K562 (cell line): Measurements from ENCODE around the gene ASS1. TPM values are rescaled to one million over a fixed set of nuclear protein-coding genes. Genes with fewer than 3 reads are reported as not detected.
A peak's percentile ranks its signal among the peaks of the same experiment; 100 is the strongest.

Experiments
- ATAC-seq: fragments of 200-7000 bp; cut with Tn5 transposase; 3 replicates; pipeline ENCODE4 v1.9.1; 2020; ENCODE audit warnings: moderate library complexity
- BruUV-seq: library from RNA; stranded (reverse); fragments of 400-500 nt; replicated peaks from 2 replicates; lab custom pipeline; 2021; lab: Mats Ljungman, UMichigan
- CTCF ChIA-PET: fragments of 300-600 bp; formaldehyde crosslinking; extraction: SDS; loops from one replicate; lab custom pipeline; 2021; ENCODE audit warnings: low intra/inter-chr PET ratio; lab: Yijun Ruan, JAX
- POLR2A ChIA-PET: fragments of 300-600, 350-650 bp; sonication (Branson Sonifier 250); formaldehyde crosslinking; extraction: SDS; loops from one replicate; lab custom pipeline; 2021; ENCODE audit warnings: antibody characterized with exemption, inconsistent platforms; lab: Yijun Ruan, JAX
- DNase-seq, 4 experiments: peaks; one replicate each; pipeline versions ENCODE4 v3.0.0 to v3.0.0-alpha.2; 2011 to 2018; ENCODE audit warnings: low spot score in 3 of 4, mixed read lengths in 3 of 4; ENCODE audit errors: extremely low read depth in 1 of 4
- FAIRE-seq: peaks from 2 replicates; lab custom pipeline; 2011; peaks lifted over from hg19 to GRCh38; lab: Jason Lieb, UNC
- H2AFZ ChIP-seq: 2 replicates; pipeline ENCODE4 v1.6.0; 2011; ENCODE audit warnings: low read depth, low read length, control low read depth, inconsistent platforms
- H3K27ac ChIP-seq: fragments of 200-600 bp; 3 replicates; pipeline ENCODE4 v1.8.0; 2011; ENCODE audit warnings: low read depth, mild to moderate bottlenecking, control low read depth, inconsistent platforms, low read length, moderate library complexity, mixed read lengths; ENCODE audit errors: extremely low read depth
- H3K27me3 ChIP-seq, 2 experiments: fragments of 300-600 bp in 1 of 2; 2 replicates in 1 of 2; 3 replicates in 1 of 2; pipeline versions ENCODE4 v1.6.0 to v1.8.0; 2011; ENCODE audit warnings: inconsistent platforms in 2 of 2, low read length in 2 of 2, mild to moderate bottlenecking in 1 of 2, mixed read lengths in 1 of 2, moderate library complexity in 1 of 2; ENCODE audit not compliant: control insufficient read depth in 2 of 2, insufficient read depth in 2 of 2
- H3K36me3 ChIP-seq: fragments of 300-600 bp; 3 replicates; pipeline ENCODE4 v1.8.0; 2011; ENCODE audit warnings: mild to moderate bottlenecking, low read length, inconsistent platforms; ENCODE audit not compliant: control insufficient read depth, insufficient read depth
- H3K4me1 ChIP-seq, 2 experiments: fragments of 200-600 bp in 1 of 2; replicated peaks in 1 of 2; 2 replicates in 1 of 2; 3 replicates in 1 of 2; pipeline versions ENCODE4 v1.5.1 to v1.8.0; 2011; ENCODE audit warnings: inconsistent platforms in 2 of 2, low read length in 2 of 2, mild to moderate bottlenecking in 1 of 2, mixed read lengths in 1 of 2, moderate library complexity in 1 of 2; ENCODE audit not compliant: control insufficient read depth in 2 of 2, insufficient read depth in 2 of 2
- H3K4me2 ChIP-seq: 2 replicates; pipeline ENCODE4 v1.6.1; 2011; ENCODE audit warnings: low read length, control low read depth, inconsistent platforms, mixed read lengths; ENCODE audit not compliant: insufficient read depth
- H3K4me3 ChIP-seq: fragments of 200-600 bp; sonication (generic), shearing (Covaris generic); 2 replicates; pipeline ENCODE4 v1.5.1; 2016; ENCODE audit warnings: control low read depth, inconsistent platforms
- H3K79me2 ChIP-seq: fragments of 200-600 bp; 3 replicates; pipeline ENCODE4 v1.8.0; 2011; ENCODE audit warnings: low read length, inconsistent platforms; ENCODE audit not compliant: control insufficient read depth, insufficient read depth
- H3K9ac ChIP-seq, 2 experiments: 2 replicates each; pipeline versions ENCODE4 v1.6.0 to v1.6.1; 2011; ENCODE audit warnings: low read depth in 2 of 2, low read length in 2 of 2, control low read depth in 1 of 2, inconsistent platforms in 1 of 2, mild to moderate bottlenecking in 1 of 2, mixed read lengths in 1 of 2; ENCODE audit not compliant: insufficient read depth in 1 of 2
- H3K9me1 ChIP-seq: one replicate; pipeline ENCODE4 v1.6.0; 2011; ENCODE audit warnings: inconsistent platforms, mild to moderate bottlenecking, low read length, moderate library complexity; ENCODE audit not compliant: control insufficient read depth, insufficient read depth
- H3K9me3 ChIP-seq: replicated peaks from 2 replicates; pipeline ENCODE4 v1.5.1; 2011; ENCODE audit warnings: low read depth, low read length, inconsistent platforms; ENCODE audit not compliant: control insufficient read depth, insufficient read depth
- H4K20me1 ChIP-seq: replicated peaks from 2 replicates; pipeline ENCODE4 v1.6.1; 2011; ENCODE audit warnings: low read length, inconsistent platforms, mixed read lengths; ENCODE audit not compliant: control insufficient read depth, insufficient read depth
- ARNT ChIP-seq, 2 experiments: fragments of 450-650 bp; IDR thresholded peaks; 2 replicates each; pipeline ENCODE4 v1.6.1; 2016; ENCODE audit warnings: mild to moderate bottlenecking in 1 of 2
- FOXA3 ChIP-seq, 2 experiments: fragments of 450-650 bp in 1 of 2; sonication (generic) in 1 of 2; formaldehyde crosslinking; IDR thresholded peaks in 1 of 2; conservative IDR thresholded peaks in 1 of 2; 2 replicates each; pipeline versions ENCODE4 v1.4.0 to v1.8.0; 2020 to 2022; ENCODE audit warnings: mild to moderate bottlenecking in 2 of 2, missing genetic modification reagents in 1 of 2
- GATAD2A ChIP-seq: fragments of 450-650 bp; IDR thresholded peaks from 2 replicates; pipeline ENCODE4 v1.6.1; 2017
- HSF4 ChIP-seq: fragments of 250-450 bp; sonication (Bioruptor Pico); IDR thresholded peaks from 2 replicates; pipeline ENCODE4 v2.1.2; 2022; ENCODE audit warnings: mild to moderate bottlenecking, moderate library complexity, borderline replicate concordance
- MECOM ChIP-seq: fragments of 250-450 bp; sonication (Bioruptor Pico); IDR thresholded peaks from 2 replicates; pipeline ENCODE4 v1.8.0; 2022; ENCODE audit warnings: inconsistent platforms
- MEF2D ChIP-seq: conservative IDR thresholded peaks from 2 replicates; pipeline ENCODE4 v1.6.1; 2016; ENCODE audit warnings: low read depth, missing genetic modification characterization, missing compliant biosample characterization
- MYC ChIP-seq, 2 experiments: fragments of 250-450 bp in 1 of 2; sonication (Bioruptor Pico) in 1 of 2; IDR thresholded peaks; 2 replicates each; pipeline versions ENCODE4 v1.5.1 to v1.6.1; 2012 to 2021; ENCODE audit warnings: low read depth in 2 of 2, borderline replicate concordance in 1 of 2, improper control_type of control experiment in 1 of 2, low read length in 1 of 2, mild to moderate bottlenecking in 1 of 2, moderate library complexity in 1 of 2
- PHF21A ChIP-seq: fragments of 450-650 bp; IDR thresholded peaks from 2 replicates; pipeline ENCODE4 v1.6.1; 2017; ENCODE audit warnings: low read depth, borderline replicate concordance
- POLR3G ChIP-seq: IDR thresholded peaks from 2 replicates; pipeline ENCODE4 v1.6.1; 2011; ENCODE audit not compliant: insufficient read length, insufficient replicate concordance; ENCODE audit errors: extremely low read depth
- RBM39 ChIP-seq: fragments of 200-400 bp; formaldehyde crosslinking; optimal IDR thresholded peaks from 2 replicates; pipeline ENCODE3; 2018; ENCODE audit warnings: low read depth, low read length
- STAG1 ChIP-seq: sonication (generic); formaldehyde crosslinking; IDR thresholded peaks from 2 replicates; pipeline ENCODE4 v1.5.0; 2020; ENCODE audit warnings: missing genetic modification reagents, borderline replicate concordance
- ZNF124 ChIP-seq: sonication (generic); formaldehyde crosslinking; IDR thresholded peaks from 2 replicates; pipeline ENCODE4 v1.8.1; 2022; ENCODE audit warnings: missing genetic modification reagents
- ZNF23 ChIP-seq: fragments of 250-450 bp; sonication (Bioruptor Pico); IDR thresholded peaks from 2 replicates; pipeline ENCODE4 v1.4.0; 2020; ENCODE audit warnings: mild to moderate bottlenecking
- ZNF431 ChIP-seq: sonication (generic); formaldehyde crosslinking; IDR thresholded peaks from 2 replicates; pipeline ENCODE4 v1.8.0; 2022; ENCODE audit warnings: mild to moderate bottlenecking, missing genetic modification reagents
- ZNF75A ChIP-seq: fragments of 450-650 bp; formaldehyde crosslinking; IDR thresholded peaks from 2 replicates; pipeline ENCODE4 v1.4.0; 2020; ENCODE audit warnings: mild to moderate bottlenecking
- ZNF76 ChIP-seq: fragments of 250-450 bp; sonication (Bioruptor Pico); IDR thresholded peaks from 2 replicates; pipeline ENCODE4 v1.4.0; 2020; ENCODE audit warnings: mild to moderate bottlenecking, moderate library complexity, borderline replicate concordance
- ZZZ3 ChIP-seq: fragments of 450-650 bp; IDR thresholded peaks from 2 replicates; pipeline ENCODE4 v1.6.1; 2016; ENCODE audit warnings: antibody characterized with exemption, mild to moderate bottlenecking, moderate library complexity
- WGBS: fragments of 100-300 bp; shearing (Covaris generic); methylation state at CpG from one replicate; pipeline ENCODE4 v1.1.6; 2016; ENCODE audit warnings: low coverage, mixed read lengths; ENCODE audit not compliant: insufficient coverage; ENCODE audit errors: missing lambda C conversion rate; 5-methylcytosine and 5-hydroxymethylcytosine counted together
- in situ Hi-C: fragments of 300-500 bp; cut with MboI; formaldehyde crosslinking; loops from 4 replicates; pipeline ENCODE4 v1.15.0; 2018; ENCODE audit warnings: inconsistent platforms, mixed read lengths
- intact Hi-C: fragments of 100-400 bp; cut with micrococcal nuclease; formaldehyde crosslinking; loops from 2 replicates; pipeline ENCODE4 v1.14.2; 2022
- polyA plus RNA-seq, 8 experiments: library from polyadenylated mRNA; depleted of rRNA in 4 of 8; stranded (reverse) in 5 of 8; unstranded in 3 of 8; fragments of >200 nt; fragmentation: Nextera tagmentation in 2 of 8; fragmentation: Illumina TruSeq in 1 of 8; extraction: Ambion mirVana in 2 of 8; extraction: Trizol in 1 of 8; gene quantifications; 2 replicates each; pipeline versions ENCODE4 v1.2.1 to v1.2.3, GENCODE V29; 2011 to 2014; ENCODE audit warnings: inconsistent platforms in 1 of 8, missing spikeins in 1 of 8
- total RNA-seq, 7 experiments: library from RNA; depleted of rRNA in 6 of 7; stranded (reverse); fragments of >200 nt in 6 of 7; fragmentation: Illumina TruSeq in 2 of 7; extraction: Trizol in 2 of 7; gene quantifications; 2 replicates each; pipeline versions ENCODE4 v1.2.1 to v1.2.3, GENCODE V29; 2011 to 2021; ENCODE audit warnings: low replicate concordance in 1 of 7
- TF ChIP-seq, protein P1 (sequence below), 2 experiments: fragments of 450-650 bp in 1 of 2; sonication (generic) in 1 of 2; formaldehyde crosslinking; conservative IDR thresholded peaks; 2 replicates each; pipeline versions ENCODE4 v1.4.0 to v1.8.1; 2020 to 2022; ENCODE audit warnings: mild to moderate bottlenecking in 1 of 2, missing genetic modification reagents in 1 of 2
- TF ChIP-seq, protein P2 (sequence below), 2 experiments: fragments of 450-650 bp; IDR thresholded peaks; 2 replicates each; pipeline ENCODE4 v1.6.1; 2016

The ASS1 gene
- total and polyA plus RNA-seq, 9 of the 15 experiments (the other 6 are each of a cell fraction or from before 2014, with no cell fraction given): 1.5 to 5.7 (median 3.7) TPM

DNA sequence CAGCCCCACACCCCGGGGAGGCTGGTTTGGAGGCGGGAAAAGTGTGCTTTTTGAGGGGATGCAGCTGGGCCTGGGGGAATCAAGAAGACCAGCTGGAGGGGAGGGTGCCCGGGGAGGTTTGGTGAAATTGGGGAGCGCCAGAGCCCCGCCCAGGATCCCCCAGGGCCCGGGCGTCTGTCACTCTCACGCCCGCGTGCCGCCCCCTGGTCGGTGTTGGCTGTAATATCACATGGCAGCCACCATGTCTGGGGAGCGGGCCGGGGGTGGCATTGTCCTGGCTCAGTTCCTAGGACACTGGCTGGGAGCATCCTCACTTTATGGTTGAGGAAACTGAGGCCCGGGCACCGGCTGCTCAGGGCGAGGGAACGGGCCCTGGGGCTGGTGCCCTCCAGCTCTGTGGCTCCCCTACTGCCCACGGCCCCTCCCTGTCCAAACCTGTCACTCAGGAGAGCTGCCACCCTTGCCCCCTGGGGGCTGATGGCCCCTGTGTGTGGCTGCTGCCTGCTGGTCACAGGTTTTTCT is 27.5 kb downstream of the ASS1 start:
- TF ChIP-seq MYC (IDR thresholded peaks at IDR 0.05; ENCODE audit: low read depth, low read length): no peak
- no peak for TF ChIP-seq MYC (CRISPR knock-in tag; IDR thresholded peaks at IDR 0.05; ENCODE audit: borderline replicate concordance, low read depth)
- no peak for TF ChIP-seq GATAD2A
- TF ChIP-seq ARNT (IDR thresholded peaks at IDR 0.05): no peak
- TF ChIP-seq FOXA3 (CRISPR knock-in tag; conservative IDR thresholded peaks at IDR 0.05 in 1 of 2, IDR thresholded peaks at IDR 0.05 in 1 of 2): no peak
- TF ChIP-seq POLR3G: no peak
- no peak for TF ChIP-seq ZNF431 (CRISPR knock-in tag)
- no peak for TF ChIP-seq ZNF75A (CRISPR knock-in tag)
- no peak for TF ChIP-seq ZNF124
- no peak for TF ChIP-seq HSF4
- TF ChIP-seq MEF2D (tag): no peak
- TF ChIP-seq PHF21A: no peak
- TF ChIP-seq MECOM (CRISPR knock-in tag): no peak
- TF ChIP-seq ZNF76 (CRISPR knock-in tag): no peak
- no peak for TF ChIP-seq ZZZ3
- TF ChIP-seq, protein P1, sequence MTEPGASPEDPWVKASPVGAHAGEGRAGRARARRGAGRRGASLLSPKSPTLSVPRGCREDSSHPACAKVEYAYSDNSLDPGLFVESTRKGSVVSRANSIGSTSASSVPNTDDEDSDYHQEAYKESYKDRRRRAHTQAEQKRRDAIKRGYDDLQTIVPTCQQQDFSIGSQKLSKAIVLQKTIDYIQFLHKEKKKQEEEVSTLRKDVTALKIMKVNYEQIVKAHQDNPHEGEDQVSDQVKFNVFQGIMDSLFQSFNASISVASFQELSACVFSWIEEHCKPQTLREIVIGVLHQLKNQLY (CRISPR knock-in tag; conservative IDR thresholded peaks at IDR 0.05): no peak
- TF ChIP-seq RBM39: no peak
- TF ChIP-seq ZNF23 (CRISPR knock-in tag): no peak
- no peak for TF ChIP-seq STAG1 (CRISPR knock-in tag)
- TF ChIP-seq, protein P2, sequence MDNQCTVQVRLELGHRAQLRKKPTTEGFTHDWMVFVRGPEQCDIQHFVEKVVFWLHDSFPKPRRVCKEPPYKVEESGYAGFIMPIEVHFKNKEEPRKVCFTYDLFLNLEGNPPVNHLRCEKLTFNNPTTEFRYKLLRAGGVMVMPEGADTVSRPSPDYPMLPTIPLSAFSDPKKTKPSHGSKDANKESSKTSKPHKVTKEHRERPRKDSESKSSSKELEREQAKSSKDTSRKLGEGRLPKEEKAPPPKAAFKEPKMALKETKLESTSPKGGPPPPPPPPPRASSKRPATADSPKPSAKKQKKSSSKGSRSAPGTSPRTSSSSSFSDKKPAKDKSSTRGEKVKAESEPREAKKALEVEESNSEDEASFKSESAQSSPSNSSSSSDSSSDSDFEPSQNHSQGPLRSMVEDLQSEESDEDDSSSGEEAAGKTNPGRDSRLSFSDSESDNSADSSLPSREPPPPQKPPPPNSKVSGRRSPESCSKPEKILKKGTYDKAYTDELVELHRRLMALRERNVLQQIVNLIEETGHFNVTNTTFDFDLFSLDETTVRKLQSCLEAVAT (IDR thresholded peaks at IDR 0.05): no peak
- ChIA-PET CTCF (no interaction called here), POLR2A (interaction anchor here (0.7 kb wide), 1 partner anchor 94 kb away, joined by 3 read pairs; no protein-coding TSS in a partner anchor)
- BruUV-seq: no TSS peak
- Histone ChIP-seq H3K27ac (no peak overlapping the region), H3K4me1 (peaks cover 0 to 40% of the 10 kb centered on the region in 2 experiments; a peak in 2 of 5 replicates), H3K9me1 (no peaks in the 10 kb centered on the region), H3K9ac (peak overlapping the region in 1 of 2 experiments; percentile 56; a peak in 1 of 4 replicates), H3K36me3 (no peaks in the 10 kb centered on the region), H3K27me3 (peaks cover 3 to 41% of the 10 kb centered on the region in 2 experiments; a peak in 4 of 5 replicates), H3K9me3 (no peaks in the 10 kb centered on the region), H3K4me2 (no peak overlapping the region), H4K20me1 (peaks cover 8% of the 10 kb centered on the region; the same call in 1 of the 2 replicates), H3K79me2 (no peaks in the 10 kb centered on the region), H3K4me3 (no peak overlapping the region), H2AFZ (no peak overlapping the region)
- 24% methylated on average over 19 of the region's 19 CpGs for WGBS
- no peak for DNase-seq
- no peak for ATAC-seq
- FAIRE-seq: no peak
- in situ Hi-C loops: no loop called here
- intact Hi-C loops: no loop called here
